Measurements from ENCODE around the gene HNRNPLL.

- TF ChIP-seq, protein P1, sequence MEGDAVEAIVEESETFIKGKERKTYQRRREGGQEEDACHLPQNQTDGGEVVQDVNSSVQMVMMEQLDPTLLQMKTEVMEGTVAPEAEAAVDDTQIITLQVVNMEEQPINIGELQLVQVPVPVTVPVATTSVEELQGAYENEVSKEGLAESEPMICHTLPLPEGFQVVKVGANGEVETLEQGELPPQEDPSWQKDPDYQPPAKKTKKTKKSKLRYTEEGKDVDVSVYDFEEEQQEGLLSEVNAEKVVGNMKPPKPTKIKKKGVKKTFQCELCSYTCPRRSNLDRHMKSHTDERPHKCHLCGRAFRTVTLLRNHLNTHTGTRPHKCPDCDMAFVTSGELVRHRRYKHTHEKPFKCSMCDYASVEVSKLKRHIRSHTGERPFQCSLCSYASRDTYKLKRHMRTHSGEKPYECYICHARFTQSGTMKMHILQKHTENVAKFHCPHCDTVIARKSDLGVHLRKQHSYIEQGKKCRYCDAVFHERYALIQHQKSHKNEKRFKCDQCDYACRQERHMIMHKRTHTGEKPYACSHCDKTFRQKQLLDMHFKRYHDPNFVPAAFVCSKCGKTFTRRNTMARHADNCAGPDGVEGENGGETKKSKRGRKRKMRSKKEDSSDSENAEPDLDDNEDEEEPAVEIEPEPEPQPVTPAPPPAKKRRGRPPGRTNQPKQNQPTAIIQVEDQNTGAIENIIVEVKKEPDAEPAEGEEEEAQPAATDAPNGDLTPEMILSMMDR (IDR thresholded peaks at IDR 0.05; ENCODE audit: low read depth, low read length) = no peak
- TF ChIP-seq POLR2A (IDR thresholded peaks at IDR 0.05; ENCODE audit: extremely low read depth, insufficient read length) (no peak), MAX (IDR thresholded peaks at IDR 0.05; ENCODE audit: low read depth, low read length) (no peak)
These were observed 29.2 kb upstream of the HNRNPLL start for GRCh38 chr2:38631976-38632375.

Data from NB4 (cell line).